H9 (cell line): ENCODE measurements around the gene MDGA2. TPM values are rescaled to one million over a fixed set of nuclear protein-coding genes. Genes with fewer than 3 reads are reported as not detected.

Experiments used
- DNase-seq: peaks from one replicate; pipeline ENCODE4 v3.0.0-alpha.2; 2017
- H2AFZ ChIP-seq: one replicate; pipeline ENCODE4 v1.6.1; 2013; ENCODE audit warnings: mild to moderate bottlenecking, low read length, control low read depth, moderate library complexity
- H2AK5ac ChIP-seq: 2 replicates; pipeline ENCODE4 v1.6.1; 2013; ENCODE audit warnings: low read length, control low read depth, mixed read lengths; ENCODE audit not compliant: insufficient read length
- H2BK120ac ChIP-seq: one replicate; pipeline ENCODE4 v1.6.1; 2013; ENCODE audit warnings: low read depth, mild to moderate bottlenecking, low read length, control low read depth, inconsistent platforms; ENCODE audit not compliant: poor library complexity, severe bottlenecking
- H2BK12ac ChIP-seq: 2 replicates; pipeline ENCODE4 v1.6.1; 2013; ENCODE audit warnings: low read length, control low read depth, mixed read lengths, low read depth; ENCODE audit not compliant: insufficient read length
- H2BK15ac ChIP-seq: 2 replicates; pipeline ENCODE4 v1.6.1; 2013; ENCODE audit warnings: low read depth, low read length, control low read depth
- H2BK20ac ChIP-seq: one replicate; pipeline ENCODE4 v1.6.1; 2013; ENCODE audit warnings: low read depth, mild to moderate bottlenecking, low read length, control low read depth, inconsistent platforms; ENCODE audit not compliant: poor library complexity, severe bottlenecking
- H2BK5ac ChIP-seq: 2 replicates; pipeline ENCODE4 v1.6.1; 2013; ENCODE audit warnings: low read length, control low read depth, mixed read lengths; ENCODE audit not compliant: insufficient read length
- H3K14ac ChIP-seq: 2 replicates; pipeline ENCODE4 v1.6.1; 2013; ENCODE audit warnings: low read length, control low read depth; ENCODE audit not compliant: insufficient read depth
- H3K18ac ChIP-seq: 2 replicates; pipeline ENCODE4 v1.6.1; 2013; ENCODE audit warnings: low read depth, mild to moderate bottlenecking, mixed read lengths, low read length, control low read depth; ENCODE audit not compliant: insufficient read length
- H3K23ac ChIP-seq: 2 replicates; pipeline ENCODE4 v1.6.1; 2013; ENCODE audit warnings: low read length, control low read depth, mixed read lengths, low read depth; ENCODE audit not compliant: insufficient read length
- H3K23me2 ChIP-seq: 2 replicates; pipeline ENCODE4 v1.6.1; 2013; ENCODE audit warnings: low read depth, mild to moderate bottlenecking, mixed read lengths, low read length, control low read depth; ENCODE audit not compliant: insufficient read length, poor library complexity, severe bottlenecking
- H3K27ac ChIP-seq: 2 replicates; pipeline ENCODE4 v1.5.1; 2013; ENCODE audit warnings: low read length, control low read depth, mixed read lengths, low read depth; ENCODE audit not compliant: insufficient read length
- H3K27me3 ChIP-seq: 2 replicates; pipeline ENCODE4 v1.6.1; 2013; ENCODE audit warnings: low read length, control low read depth, inconsistent platforms; ENCODE audit not compliant: insufficient read depth
- H3K4ac ChIP-seq: 2 replicates; pipeline ENCODE4 v1.6.1; 2013; ENCODE audit warnings: low read depth, mild to moderate bottlenecking, control low read depth, inconsistent platforms, low read length, moderate library complexity
- H3K4me1 ChIP-seq: 2 replicates; pipeline ENCODE4 v1.6.1; 2013; ENCODE audit warnings: low read length, control low read depth, inconsistent platforms; ENCODE audit not compliant: insufficient read depth
- H3K4me2 ChIP-seq: 2 replicates; pipeline ENCODE4 v1.6.1; 2013; ENCODE audit warnings: low read length, control low read depth, mixed read lengths; ENCODE audit not compliant: insufficient read length, insufficient read depth
- H3K56ac ChIP-seq: 2 replicates; pipeline ENCODE4 v1.6.1; 2013; ENCODE audit warnings: low read depth, mild to moderate bottlenecking, mixed read lengths, low read length, control low read depth; ENCODE audit not compliant: insufficient read length
- H3K79me1 ChIP-seq: 2 replicates; pipeline ENCODE4 v1.6.1; 2013; ENCODE audit warnings: low read depth, mild to moderate bottlenecking, moderate library complexity, low read length, control low read depth, inconsistent platforms; ENCODE audit not compliant: insufficient read depth, poor library complexity, severe bottlenecking
- H3K79me2 ChIP-seq: 2 replicates; pipeline ENCODE4 v1.6.1; 2013; ENCODE audit warnings: low read length, control low read depth, inconsistent platforms; ENCODE audit not compliant: insufficient read depth
- H3K9ac ChIP-seq: 2 replicates; pipeline ENCODE4 v1.6.1; 2013; ENCODE audit warnings: low read length, control low read depth, mixed read lengths; ENCODE audit not compliant: insufficient read length; ENCODE audit errors: extremely low read depth
- H3K9me3 ChIP-seq: one replicate; pipeline ENCODE4 v1.6.1; 2013; ENCODE audit warnings: low read depth, low read length, inconsistent platforms; ENCODE audit not compliant: control insufficient read depth
- H3T11ph ChIP-seq: one replicate; pipeline ENCODE4 v1.6.1; 2013; ENCODE audit warnings: mild to moderate bottlenecking, low read length, control low read depth, inconsistent platforms
- H4K20me1 ChIP-seq: one replicate; pipeline ENCODE4 v1.6.1; 2013; ENCODE audit not compliant: control insufficient read depth, insufficient read length, insufficient read depth
- H4K5ac ChIP-seq: 2 replicates; pipeline ENCODE4 v1.6.1; 2013; ENCODE audit warnings: low read depth, mild to moderate bottlenecking, mixed read lengths, low read length, control low read depth; ENCODE audit not compliant: insufficient read length
- H4K8ac ChIP-seq: replicated peaks from 2 replicates; pipeline ENCODE4 v1.6.1; 2013; ENCODE audit warnings: low read length, control low read depth, mixed read lengths, low read depth; ENCODE audit not compliant: insufficient read length
- H4K91ac ChIP-seq: 2 replicates; pipeline ENCODE4 v1.6.1; 2013; ENCODE audit warnings: low read depth, mild to moderate bottlenecking, moderate library complexity, mixed read lengths, low read length, control low read depth; ENCODE audit not compliant: insufficient read length
- H3K27ac Mint-ChIP-seq, 3 experiments: 2 replicates in 2 of 3; 3 replicates in 1 of 3; pipeline ENCODE4 v1.8.0; 2020 to 2021; ENCODE audit warnings: mixed read lengths in 3 of 3, mild to moderate bottlenecking in 1 of 3, moderate library complexity in 1 of 3
- H3K27me3 Mint-ChIP-seq: 2 replicates; pipeline ENCODE4 v1.8.0; 2021; ENCODE audit warnings: low read depth, mild to moderate bottlenecking, moderate library complexity, mixed read lengths
- H3K36me3 Mint-ChIP-seq, 3 experiments: 2 replicates in 2 of 3; 3 replicates in 1 of 3; pipeline ENCODE4 v1.8.0; 2020 to 2021; ENCODE audit warnings: low read depth in 3 of 3, mixed read lengths in 3 of 3; ENCODE audit not compliant: insufficient read depth in 1 of 3
- H3K4me1 Mint-ChIP-seq, 2 experiments: 2 replicates each; pipeline ENCODE4 v1.8.0; 2020; ENCODE audit warnings: mixed read lengths in 2 of 2
- H3K4me3 Mint-ChIP-seq, 2 experiments: 2 replicates in 1 of 2; 3 replicates in 1 of 2; pipeline ENCODE4 v1.8.0; 2020 to 2021; ENCODE audit warnings: mild to moderate bottlenecking in 2 of 2, mixed read lengths in 2 of 2, moderate library complexity in 1 of 2
- H3K9me3 Mint-ChIP-seq, 2 experiments: 2 replicates in 1 of 2; 3 replicates in 1 of 2; pipeline ENCODE4 v1.8.0; 2020; ENCODE audit warnings: mild to moderate bottlenecking in 2 of 2, mixed read lengths in 2 of 2, moderate library complexity in 1 of 2
- WGBS: extraction: QIAGEN DNeasy Blood & Tissue Kit; methylation state at CpG from one replicate; pipeline ENCODE4 v1.1.7; 2013; ENCODE audit warnings: missing lambda C conversion rate, low lambda C conversion rate, mixed read lengths; ENCODE audit not compliant: insufficient read length; ENCODE audit errors: extremely low coverage; 5-methylcytosine and 5-hydroxymethylcytosine counted together
- total RNA-seq: library from RNA; stranded (reverse); gene quantifications from 2 replicates; pipeline ENCODE4 v1.2.1, GENCODE V29; 2021
- TF ChIP-seq, protein P1 (sequence below): fragments of 200-600 bp; sonication (generic); conservative IDR thresholded peaks from 3 replicates; pipeline ENCODE4 v1.8.0; 2021; ENCODE audit warnings: antibody characterized with exemption, mild to moderate bottlenecking

Gene MDGA2
- total RNA-seq, 1 experiment from 2014 or later, result 1.9 TPM

DNA sequence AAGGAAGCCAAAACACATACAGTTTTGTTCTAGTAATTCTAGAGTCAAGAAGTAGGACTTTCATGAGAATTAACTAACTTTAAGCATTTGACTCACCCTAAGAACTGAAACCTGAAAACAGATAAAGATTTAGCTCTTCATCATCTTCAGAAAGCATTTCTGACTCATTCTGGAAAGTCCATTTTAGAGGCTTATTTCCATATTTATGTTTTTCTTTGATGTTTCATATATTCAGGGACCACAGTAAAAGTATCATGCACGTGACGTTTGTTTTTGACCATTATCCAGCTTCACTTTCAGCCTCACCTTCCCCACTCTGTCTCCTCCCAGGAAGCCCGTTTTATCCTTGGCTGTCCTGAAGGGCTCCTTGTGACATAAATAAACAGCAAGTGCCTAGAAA, 79.2 kb downstream of the MDGA2 start:
- no CpG with 5 or more reads among the region's 3 CpGs for WGBS
- Histone ChIP-seq H2AFZ (no peak overlapping the region), H2BK120ac (no peak overlapping the region), H3K23me2 (no peaks in the 10 kb centered on the region), H2BK20ac (no peak overlapping the region), H3K27ac (no peak overlapping the region), H4K91ac (no peak overlapping the region), H4K5ac (no peak overlapping the region), H3K4me2 (no peak overlapping the region), H3K9me3 (no peaks in the 10 kb centered on the region), H2BK15ac (no peak overlapping the region), H4K8ac (no peak overlapping the region), H3K4me1 (no peaks in the 10 kb centered on the region), H3K23ac (no peak overlapping the region), H2BK5ac (no peak overlapping the region), H3K14ac (no peak overlapping the region), H2AK5ac (no peak overlapping the region), H3K27me3 (no peaks in the 10 kb centered on the region), H3K56ac (no peak overlapping the region), H3T11ph (no peak overlapping the region), H3K79me1 (no peaks in the 10 kb centered on the region), H3K79me2 (no peaks in the 10 kb centered on the region), H2BK12ac (no peak overlapping the region), H3K18ac (no peak overlapping the region), H3K9ac (no peak overlapping the region), H3K4ac (no peak overlapping the region), H4K20me1 (no peaks in the 10 kb centered on the region)
- no peaks in the 10 kb centered on the region; a peak in 1 of 7 replicates for H3K36me3 Mint-ChIP-seq
- H3K27me3 Mint-ChIP-seq, result no peaks in the 10 kb centered on the region
- H3K4me3 Mint-ChIP-seq, result no peak overlapping the region
- H3K4me1 Mint-ChIP-seq, result no peaks in the 10 kb centered on the region
- H3K9me3 Mint-ChIP-seq, result peaks cover 3 to 7% of the 10 kb centered on the region in 2 experiments; a peak in 3 of 5 replicates
- DNase-seq, result no peak
- H3K27ac Mint-ChIP-seq, result no peak overlapping the region; a peak in 1 of 7 replicates
- TF ChIP-seq, protein P1, sequence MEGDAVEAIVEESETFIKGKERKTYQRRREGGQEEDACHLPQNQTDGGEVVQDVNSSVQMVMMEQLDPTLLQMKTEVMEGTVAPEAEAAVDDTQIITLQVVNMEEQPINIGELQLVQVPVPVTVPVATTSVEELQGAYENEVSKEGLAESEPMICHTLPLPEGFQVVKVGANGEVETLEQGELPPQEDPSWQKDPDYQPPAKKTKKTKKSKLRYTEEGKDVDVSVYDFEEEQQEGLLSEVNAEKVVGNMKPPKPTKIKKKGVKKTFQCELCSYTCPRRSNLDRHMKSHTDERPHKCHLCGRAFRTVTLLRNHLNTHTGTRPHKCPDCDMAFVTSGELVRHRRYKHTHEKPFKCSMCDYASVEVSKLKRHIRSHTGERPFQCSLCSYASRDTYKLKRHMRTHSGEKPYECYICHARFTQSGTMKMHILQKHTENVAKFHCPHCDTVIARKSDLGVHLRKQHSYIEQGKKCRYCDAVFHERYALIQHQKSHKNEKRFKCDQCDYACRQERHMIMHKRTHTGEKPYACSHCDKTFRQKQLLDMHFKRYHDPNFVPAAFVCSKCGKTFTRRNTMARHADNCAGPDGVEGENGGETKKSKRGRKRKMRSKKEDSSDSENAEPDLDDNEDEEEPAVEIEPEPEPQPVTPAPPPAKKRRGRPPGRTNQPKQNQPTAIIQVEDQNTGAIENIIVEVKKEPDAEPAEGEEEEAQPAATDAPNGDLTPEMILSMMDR, result no peak
